NCI-H1694 (cell line): ENCODE measurements around the gene APPL2.
A peak's percentile ranks its signal among the peaks of the same experiment; 100 is the strongest.

ENCODE experiments used
- DNase-seq: peaks from one replicate; lab custom pipeline; 2025; lab: John Stamatoyannopoulos, UW

Gene APPL2, protein sequence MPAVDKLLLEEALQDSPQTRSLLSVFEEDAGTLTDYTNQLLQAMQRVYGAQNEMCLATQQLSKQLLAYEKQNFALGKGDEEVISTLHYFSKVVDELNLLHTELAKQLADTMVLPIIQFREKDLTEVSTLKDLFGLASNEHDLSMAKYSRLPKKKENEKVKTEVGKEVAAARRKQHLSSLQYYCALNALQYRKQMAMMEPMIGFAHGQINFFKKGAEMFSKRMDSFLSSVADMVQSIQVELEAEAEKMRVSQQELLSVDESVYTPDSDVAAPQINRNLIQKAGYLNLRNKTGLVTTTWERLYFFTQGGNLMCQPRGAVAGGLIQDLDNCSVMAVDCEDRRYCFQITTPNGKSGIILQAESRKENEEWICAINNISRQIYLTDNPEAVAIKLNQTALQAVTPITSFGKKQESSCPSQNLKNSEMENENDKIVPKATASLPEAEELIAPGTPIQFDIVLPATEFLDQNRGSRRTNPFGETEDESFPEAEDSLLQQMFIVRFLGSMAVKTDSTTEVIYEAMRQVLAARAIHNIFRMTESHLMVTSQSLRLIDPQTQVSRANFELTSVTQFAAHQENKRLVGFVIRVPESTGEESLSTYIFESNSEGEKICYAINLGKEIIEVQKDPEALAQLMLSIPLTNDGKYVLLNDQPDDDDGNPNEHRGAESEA

DNA sequence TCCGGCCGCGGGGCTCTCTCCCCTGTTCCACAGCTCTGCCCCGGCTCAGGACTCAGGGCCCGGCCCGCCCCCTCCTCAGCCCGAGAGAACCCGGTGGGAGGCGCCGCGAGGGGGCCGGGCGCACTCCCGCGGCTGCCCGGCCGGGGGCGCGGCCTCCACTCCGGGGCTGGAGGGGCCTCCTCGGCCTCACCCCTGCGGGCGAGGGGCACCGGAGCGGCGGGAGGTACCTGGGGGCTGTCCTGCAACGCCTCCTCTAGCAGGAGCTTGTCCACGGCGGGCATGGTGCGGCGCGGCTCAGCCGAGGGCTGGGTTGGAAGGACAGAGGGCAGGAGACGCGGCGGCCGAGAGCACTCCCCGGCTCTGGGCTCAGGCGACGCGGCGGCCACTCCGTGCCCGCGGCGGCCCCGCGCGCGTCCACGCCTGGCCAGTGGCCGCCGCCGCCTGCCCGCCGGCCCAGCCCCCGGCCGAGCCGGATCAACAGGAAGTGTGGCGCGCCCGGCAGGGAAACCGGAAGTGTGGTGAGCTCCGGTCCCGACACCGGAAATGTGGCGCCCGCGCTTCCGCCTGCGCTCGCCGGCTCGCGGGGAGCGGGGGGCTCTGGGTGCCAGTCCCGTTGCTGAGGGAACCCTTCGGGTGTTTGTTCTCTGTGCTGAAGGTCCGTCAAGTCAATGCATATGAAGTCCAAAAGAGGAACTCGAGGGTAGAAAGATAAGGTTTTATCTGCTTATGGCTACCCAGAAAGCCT, at the start of gene APPL2:
APPL2 (minus strand) TSS at position 443 of the 745 bp plus-strand sequence; CDS start at position 281, 162 bp downstream.
- peak; percentile 30 for DNase-seq

DNA sequence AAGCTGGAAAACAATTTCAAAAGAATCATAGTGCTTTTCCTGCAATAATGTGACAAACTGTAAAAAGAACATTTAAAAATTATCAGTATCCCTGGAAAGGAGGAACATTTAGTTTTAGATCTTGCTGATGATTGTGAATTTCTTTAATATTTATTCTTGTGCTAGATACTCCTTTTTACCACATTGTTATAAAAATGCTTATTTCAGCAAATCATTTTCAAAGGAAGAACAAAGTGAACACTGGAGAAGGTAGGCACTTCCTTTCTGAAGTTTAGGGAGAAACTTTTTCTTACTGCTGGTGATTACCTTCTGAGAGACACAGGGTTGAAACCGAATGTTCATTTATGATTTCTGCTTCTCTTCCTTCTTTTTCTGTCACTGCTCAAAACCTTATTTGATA, 49.4 kb upstream of the APPL2 start:
- DNase-seq: no peak

DNA sequence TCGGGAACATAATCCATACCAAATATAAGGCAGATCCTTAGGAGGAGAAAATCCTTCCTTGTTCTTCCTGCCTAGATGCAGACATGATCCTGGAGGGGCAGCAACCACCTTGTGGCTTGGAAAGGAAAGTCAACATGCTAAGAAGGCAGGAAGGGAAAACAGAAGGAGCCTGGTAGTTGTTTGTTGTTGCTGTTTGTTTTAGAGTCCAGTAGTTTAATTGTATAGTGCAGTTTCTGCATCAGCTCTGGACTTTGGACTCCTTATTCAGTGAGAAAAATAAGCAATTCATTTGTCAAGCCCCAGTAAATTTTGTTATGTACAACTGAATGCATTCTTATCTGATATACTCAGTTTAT, 45.7 kb upstream of the APPL2 start:
- DNase-seq: no peak

DNA sequence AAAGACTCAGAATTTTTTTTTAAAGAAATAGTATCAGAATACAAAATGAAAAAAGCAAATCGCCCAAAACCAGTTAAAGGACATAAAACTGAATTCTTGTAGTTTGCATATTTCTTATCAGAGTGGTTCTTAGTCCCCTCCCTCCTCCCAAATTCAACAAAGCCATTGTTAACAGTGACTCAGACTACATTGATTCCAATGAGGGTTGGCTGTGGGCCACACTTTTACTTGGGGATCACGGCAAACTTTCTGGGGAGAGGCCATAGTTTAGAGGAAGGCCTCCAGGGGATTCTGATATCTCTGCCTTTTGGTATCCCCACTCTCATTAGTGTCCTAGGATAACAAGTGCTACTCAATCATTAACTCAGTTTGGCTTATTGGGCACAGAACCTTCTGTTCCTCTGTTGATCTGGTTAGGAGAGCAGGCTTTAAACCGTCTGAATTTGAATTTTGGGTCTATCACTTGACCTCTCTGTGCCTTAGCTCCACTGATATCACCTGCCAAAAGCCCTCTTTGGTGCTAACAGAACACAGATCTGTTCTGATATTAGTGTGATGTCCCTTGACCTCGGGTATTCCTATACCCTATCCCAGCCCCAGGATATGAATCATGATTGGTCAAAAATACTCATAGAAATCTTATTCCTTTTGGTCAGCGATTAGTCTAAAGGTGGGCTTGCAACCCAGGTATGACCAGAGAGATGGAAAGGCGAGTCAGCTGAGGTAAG, 45.2 kb upstream of the APPL2 start:
- DNase-seq: no peak

DNA sequence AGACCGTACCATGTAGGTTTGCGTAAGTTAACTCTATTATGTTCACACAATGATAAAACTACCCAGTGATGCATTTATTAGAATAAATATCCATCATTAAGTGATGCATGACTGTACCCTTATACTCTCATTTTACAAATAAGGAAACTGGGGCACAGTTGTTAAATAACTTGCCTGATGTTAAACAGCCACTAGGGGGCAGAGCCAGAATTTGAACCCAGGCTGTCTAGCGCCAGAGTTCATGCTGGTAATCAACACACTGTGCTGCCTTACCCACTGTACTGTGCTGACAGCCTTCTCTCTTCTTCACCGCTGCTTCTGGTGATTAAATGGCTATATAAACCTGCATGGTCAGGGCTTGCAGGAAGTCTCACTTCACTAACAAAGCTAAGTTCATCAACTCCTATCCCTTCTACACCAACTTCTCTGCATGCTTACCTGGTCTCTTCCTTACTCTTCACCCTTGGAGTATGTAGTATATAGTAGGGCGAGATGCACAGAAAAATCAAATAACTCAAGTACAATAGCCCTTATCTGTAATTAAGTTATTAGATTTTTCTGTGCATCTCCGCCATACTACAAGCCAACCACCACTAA, 43.6 kb upstream of the APPL2 start:
- DNase-seq: no peak

DNA sequence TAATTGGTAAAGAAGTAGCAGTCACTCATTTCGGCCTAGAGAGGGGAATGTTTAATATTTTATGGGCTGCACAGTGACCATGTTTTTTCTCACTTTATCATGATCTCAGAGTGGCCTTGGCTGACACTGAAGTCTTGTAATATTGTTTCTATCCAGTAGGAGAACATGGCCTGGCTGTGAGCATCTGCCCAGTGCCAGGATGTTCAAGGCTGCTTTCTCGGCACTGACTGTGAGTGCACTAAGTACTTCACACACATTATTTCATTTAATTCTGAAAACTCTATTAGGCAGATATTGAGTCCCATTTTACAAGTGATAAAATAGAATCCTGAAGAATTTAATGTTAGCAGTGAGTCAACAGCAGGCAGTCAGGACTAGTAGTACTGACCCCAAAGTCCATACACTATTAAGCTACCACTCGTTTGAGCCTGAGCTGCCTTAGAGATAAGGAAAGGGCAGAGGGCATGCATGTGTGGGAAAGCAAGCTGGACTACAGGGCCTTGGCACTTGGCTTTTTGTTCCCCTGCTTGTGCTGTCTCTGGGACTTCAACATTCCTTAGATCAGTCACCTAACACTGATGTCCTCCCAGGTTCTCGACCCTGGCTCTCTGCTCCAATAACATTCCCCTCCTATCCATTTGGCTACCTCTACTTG, 42.2 kb upstream of the APPL2 start:
- no peak for DNase-seq

DNA sequence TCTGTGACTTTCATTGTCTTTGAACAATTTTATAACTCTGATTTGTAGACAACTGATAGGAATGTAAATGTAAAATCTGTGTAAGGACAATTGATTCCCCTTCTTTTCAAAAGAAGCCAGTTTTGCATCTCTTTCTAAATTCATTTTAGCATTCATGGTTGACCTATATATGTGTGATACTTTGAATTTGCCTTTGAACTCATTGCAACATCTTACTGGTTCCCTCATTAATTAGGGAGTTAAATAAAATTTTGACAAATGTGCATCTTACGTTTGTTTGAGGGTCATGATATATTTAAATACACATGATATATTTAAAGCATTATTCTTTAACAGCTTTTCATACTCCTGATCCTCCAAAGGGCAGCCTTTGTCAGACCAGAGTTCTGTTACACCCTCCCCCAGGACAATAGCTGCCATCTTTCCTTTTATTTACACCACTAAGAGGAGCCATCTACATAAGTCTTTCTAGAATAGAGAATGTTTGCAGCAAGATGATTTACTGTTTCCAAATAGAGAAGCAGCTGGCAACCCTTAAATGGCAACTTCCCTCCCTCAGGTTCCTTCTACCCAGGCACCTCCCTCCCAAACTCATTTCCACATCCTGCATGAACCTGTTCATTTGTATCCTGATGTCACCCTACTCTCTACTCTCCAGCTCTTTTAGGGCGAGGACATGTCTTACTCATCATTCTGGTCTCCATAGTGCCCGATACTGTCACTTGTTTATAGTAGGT, 40.2 kb upstream of the APPL2 start:
- no peak for DNase-seq

DNA sequence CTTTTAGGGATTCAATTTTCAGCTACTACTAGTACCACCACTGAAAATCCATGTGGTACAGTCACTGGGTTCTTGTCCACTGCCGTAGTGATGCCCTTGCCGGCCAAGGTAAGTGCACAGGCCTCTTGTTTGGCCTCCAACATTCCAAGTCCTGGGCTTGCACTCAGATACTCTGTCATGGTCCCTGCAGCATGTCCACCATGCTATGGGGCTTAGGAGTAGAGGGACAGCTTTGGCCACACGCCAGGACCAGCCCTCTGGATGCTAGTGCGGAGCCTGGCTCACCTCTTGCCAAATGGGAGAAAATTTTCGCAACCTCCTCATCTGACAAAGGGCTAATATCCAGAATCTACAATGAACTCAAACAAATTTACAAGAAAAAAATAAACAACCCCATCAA, 38.6 kb upstream of the APPL2 start:
- DNase-seq: no peak

DNA sequence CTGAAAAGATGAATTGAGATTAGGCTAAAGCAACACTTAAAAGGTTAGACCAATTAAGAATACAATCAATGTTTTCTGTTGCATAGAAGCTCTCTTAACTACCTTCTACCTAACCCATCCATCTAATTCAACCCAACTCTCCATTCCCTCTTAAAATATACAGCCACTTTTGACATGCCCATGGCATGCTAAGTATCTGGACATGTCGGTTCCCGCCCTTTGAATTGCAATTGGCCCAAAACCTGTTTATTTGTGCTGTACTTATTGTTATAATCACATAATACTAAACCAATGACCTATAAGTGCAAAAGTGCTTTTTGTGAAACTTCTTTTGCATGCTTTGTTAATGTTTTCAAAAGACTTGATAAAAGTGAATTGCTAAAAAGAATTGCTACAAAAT, 37.6 kb upstream of the APPL2 start:
- DNase-seq: no peak

DNA sequence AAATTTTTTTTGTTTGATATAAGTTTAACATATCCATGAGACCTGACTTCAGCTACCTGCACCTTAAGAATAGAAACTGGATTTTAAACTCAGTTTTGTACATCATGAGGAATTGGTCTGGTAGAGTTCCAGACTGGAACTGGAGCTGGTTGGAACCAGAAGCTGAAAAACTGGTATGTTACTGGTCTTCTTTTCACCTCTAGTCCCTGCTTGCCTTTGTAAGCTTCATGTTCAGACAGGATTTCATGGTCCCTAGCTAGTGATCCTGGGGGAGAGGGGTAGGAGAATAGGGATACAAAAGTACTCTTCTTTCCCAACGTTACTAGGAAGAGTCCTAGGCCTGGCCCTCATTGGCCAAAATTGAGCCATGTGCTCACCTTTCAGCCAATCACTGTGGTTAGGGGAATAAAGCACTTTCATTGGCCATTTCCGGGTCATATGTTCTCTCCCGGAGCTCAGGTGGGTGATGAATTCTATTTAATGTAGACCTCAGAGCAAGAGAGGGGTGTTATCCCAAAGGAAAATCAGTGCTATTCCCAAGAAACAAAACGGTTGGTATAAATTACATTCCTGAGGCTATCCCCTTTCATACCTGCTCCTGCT, 36.9 kb upstream of the APPL2 start:
- no peak for DNase-seq

DNA sequence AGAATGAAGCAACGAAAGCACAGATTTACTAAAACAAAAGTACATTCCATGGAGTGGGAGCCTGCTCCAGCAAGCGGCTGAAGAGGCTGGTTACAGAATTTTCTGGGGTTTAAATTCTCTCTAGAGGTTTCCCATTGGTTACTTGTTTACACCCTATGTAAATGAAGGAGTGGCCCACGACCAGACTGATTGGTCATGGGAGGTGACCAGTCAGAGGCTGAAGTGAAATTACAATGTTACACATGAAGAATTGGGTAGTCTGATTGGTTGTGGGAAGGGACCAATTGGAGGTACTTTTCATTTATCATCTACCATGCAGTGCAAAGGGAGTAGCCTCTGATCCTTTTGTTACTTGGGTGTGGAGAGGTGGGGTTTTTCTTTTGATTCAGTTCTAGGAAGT, 36.2 kb upstream of the APPL2 start:
- DNase-seq: no peak

DNA sequence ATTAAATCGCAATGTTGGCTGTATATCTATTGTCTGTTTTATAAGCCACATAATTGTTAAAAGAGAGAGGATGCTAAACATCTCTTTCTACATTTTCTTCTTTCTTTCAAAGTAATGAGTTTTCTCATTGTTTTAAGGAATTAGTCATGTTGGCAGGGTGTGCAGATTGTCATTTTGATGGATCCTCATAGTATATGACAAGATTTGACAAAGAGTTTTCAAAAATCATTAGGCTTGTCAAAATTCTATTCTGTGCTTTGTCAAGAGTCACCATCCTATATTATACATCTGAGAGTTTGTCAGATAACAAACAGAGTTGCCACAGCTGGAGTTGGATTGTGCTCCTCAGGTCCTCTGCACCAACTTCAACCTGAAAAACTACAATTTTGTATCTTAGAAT, 35.4 kb upstream of the APPL2 start:
- no peak for DNase-seq

DNA sequence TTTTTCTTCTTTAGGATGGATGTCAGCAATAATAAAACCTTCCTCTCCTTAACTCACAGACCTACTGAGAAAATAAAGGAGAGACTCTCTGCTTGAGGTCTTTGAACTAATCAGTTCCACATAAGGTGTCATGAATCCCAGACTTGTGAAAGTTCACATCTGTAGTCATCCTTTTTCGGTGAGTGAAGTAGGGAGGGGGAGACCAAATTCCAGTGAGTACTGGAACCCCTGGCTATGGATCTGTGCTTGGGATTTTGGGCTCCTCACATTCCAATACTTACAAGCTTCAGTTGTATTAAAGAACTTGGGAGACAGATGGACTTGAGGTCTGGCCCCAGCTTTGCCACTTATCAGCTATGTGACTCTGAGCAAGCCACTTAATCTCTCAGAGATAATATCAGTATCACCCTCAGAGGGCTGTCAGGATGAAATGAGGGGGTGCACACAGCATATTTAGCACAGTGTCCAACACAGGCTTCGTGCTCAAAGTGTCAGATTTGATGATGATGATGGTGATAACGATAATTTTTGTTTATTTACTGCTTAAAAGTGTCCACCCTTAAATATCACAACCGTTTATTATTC, 34.8 kb upstream of the APPL2 start:
- DNase-seq: no peak

DNA sequence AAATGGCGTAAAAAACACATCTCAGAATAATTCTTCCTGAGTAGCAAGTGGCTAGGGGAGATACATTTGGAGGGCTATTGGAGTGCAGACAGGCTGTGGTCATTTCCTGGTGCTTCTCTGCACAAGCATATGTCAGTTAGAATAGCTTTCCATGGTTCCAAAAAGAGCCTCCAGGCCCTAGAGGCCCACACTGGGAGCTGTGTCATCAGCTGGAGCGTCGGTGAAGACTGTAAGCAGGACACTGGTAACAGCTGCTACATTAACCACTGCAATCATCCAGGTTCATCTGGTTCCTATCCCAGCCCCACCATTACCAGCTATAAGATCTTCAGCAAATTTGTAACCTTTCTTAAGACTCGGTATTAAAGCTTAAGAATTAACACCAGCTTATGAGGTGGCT, 31.7 kb upstream of the APPL2 start:
- DNase-seq: no peak

DNA sequence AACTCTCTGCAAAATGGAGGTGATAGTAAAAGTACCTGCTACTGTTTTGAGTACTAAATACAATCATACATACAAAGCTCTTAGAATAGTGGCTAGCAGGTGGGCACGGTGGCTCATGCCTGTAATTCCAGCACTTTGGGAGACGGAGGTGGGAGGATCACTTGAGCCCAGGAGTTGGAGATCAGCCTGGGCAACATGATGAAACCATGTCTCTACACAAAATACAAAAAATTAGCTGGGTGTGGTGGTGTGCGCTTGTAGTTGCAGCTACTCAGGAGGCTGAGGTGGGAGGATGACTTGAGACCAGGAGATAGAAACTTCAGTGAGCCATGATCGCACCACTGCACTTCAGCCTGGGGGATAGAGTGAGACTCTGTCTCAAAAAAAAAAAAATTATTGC, 28.8 kb upstream of the APPL2 start:
- no peak for DNase-seq

DNA sequence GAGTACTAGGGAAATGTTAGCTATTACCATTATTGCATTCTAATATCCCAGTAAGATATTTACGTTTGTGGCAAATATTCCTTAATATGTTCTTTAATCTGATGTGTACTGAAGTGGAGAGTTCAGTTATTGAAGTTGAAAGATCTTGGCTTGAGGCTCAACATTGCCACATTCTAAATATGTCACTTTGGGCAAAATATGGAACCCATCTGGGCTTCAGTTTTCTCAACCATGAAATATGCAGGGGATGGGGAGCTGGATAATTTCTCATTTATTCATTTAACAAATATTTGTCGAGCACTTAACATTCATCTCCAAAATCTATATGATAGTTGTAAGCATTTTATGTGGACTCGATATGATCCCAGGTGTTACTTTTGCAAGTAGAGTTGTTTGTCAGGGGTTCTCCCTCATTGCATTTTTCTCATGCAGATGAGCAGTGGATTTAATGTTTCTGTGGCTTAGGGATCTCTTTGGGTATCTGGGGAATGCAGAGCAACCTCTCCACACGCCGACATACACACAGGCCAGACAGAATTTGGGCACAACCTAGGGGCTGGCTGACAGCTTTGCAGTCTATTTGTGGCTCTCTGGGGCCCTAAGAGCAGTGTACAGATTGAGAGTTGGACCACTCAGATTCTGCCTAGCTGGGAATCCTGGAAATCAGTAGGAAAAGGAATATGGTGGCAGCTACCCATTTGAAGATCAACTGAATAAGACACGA, 26.6 kb upstream of the APPL2 start:
- no peak for DNase-seq

DNA sequence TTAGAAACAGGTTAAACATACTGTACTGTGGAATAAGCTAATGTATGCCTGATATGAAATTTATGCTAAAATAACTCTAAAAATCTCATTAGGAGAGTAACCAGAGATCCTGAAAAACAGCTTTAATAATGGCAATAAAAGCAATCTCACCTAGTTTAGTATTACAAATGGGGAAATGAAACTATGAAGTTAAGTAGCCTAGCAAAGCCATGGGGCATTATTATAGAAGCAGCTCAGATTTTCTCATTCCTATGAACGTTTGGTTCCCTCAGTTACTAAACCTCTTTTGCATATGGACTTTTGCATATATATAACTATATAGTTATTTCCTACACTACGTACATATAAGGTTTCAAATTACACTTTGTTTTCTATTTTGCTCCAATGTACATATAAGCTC, 25.0 kb upstream of the APPL2 start:
- no peak for DNase-seq

DNA sequence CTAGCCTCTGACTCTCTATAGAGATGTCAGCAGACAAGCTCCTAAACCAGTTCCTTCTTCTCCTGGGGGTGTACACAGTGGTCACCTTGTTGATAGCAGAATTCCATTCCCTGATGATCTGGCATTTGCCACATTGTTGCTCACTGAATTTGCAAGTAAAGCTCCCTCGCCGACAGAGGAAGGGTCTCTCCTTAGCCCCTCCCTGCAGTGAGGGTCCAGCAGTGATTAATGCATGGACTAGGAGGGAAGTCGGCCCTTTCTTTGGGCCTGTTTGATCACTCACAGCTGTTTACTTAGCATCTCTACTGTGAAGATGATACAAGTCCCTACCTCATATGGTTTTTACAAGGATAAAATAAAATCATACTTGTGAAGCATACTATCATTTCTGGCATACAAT, 23.3 kb upstream of the APPL2 start:
- DNase-seq: no peak

DNA sequence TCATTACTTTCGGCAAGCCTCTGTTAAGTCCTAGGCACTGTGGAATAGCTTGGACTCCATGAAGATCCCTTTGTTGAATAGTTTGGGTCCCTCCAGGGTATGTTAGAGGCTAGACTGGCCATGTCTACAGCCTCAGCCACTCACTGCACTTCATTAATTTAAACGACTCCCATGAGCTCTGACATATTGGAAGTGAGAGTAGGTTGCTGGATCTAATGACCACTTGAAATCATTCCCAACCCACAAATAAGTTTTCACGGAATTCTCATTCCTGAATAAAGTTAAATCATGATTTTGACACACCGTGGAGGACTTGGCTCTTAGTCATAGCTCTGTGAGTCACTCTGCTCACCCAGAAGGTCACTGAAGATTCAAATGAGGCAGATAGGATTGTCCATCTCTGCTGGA, 21.4 kb upstream of the APPL2 start:
- no peak for DNase-seq
